Measurements from ENCODE around the gene ILDR1.
"Not testable (repeated sequence)": the region's sequence is repeated elsewhere in the genome, so short reads cannot be mapped to it uniquely, and the experiment has no call there.

DNA sequence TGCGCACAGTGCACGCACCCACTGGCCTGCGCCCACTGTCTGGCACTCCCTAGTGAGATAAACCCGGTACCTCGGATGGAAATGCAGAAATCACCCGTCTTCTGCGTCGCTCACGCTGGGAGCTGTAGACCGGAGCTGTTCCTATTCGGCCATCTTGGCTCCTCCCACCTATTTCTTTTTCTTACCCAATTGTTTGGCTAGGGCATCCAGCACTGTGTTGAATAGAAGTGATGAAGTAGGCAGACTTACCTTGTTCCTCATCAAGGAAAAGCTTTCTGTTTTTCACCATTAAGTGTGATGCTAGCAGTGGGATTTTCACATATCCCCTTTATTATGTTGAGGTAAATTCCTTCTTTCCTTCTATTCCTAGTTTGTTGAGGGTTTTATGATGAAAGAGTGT lies 25.7 kb upstream of the ILDR1 start:
- TF ChIP-seq POLR2A (IDR thresholded peaks at IDR 0.05) = not testable (repeated sequence)
- TF ChIP-seq, protein P1, sequence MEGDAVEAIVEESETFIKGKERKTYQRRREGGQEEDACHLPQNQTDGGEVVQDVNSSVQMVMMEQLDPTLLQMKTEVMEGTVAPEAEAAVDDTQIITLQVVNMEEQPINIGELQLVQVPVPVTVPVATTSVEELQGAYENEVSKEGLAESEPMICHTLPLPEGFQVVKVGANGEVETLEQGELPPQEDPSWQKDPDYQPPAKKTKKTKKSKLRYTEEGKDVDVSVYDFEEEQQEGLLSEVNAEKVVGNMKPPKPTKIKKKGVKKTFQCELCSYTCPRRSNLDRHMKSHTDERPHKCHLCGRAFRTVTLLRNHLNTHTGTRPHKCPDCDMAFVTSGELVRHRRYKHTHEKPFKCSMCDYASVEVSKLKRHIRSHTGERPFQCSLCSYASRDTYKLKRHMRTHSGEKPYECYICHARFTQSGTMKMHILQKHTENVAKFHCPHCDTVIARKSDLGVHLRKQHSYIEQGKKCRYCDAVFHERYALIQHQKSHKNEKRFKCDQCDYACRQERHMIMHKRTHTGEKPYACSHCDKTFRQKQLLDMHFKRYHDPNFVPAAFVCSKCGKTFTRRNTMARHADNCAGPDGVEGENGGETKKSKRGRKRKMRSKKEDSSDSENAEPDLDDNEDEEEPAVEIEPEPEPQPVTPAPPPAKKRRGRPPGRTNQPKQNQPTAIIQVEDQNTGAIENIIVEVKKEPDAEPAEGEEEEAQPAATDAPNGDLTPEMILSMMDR (IDR thresholded peaks at IDR 0.05) = not testable (repeated sequence)
